ENCODE results near the gene RGS10.
"Not testable (repeated sequence)": the region's sequence is repeated elsewhere in the genome, so short reads cannot be mapped to it uniquely, and the experiment has no call there.

Gene RGS10

GRCh38 chr10:119542357-119542987 lies at the start of gene RGS10:
TSS of gene RGS10 (minus strand) at chr10:119542719. CDS start at chr10:119542638, 81 bp downstream.
- peaks cover 10 to 18% of the 10 kb centered on the region in 2 donors for H3K36me3 Mint-ChIP-seq
- no peaks in the 10 kb centered on the region for H3K9me3 Mint-ChIP-seq
- peak; percentile 65 for DNase-seq
- peaks cover 3 to 6% of the 10 kb centered on the region in 2 donors for H3K27me3 Mint-ChIP-seq
- H3K4me1 Mint-ChIP-seq, result peaks cover 43 to 55% of the 10 kb centered on the region in 2 donors
- ATAC-seq (replicated peaks), result peak; percentile 73 to 79
- peak within 1 kb of the TSS; percentile 91 for H3K27ac Mint-ChIP-seq
- peak within 1 kb of the TSS; percentile 88 to 90 for H3K4me3 Mint-ChIP-seq

GRCh38 chr10:119588071-119588470 lies 45.6 kb upstream of the RGS10 start:
- DNase-seq, result no peak
- H3K4me1 Mint-ChIP-seq, result peaks cover 11 to 23% of the 10 kb centered on the region in 2 donors
- no peak for ATAC-seq (replicated peaks)
- no peaks in the 10 kb centered on the region for H3K9me3 Mint-ChIP-seq
- H3K27me3 Mint-ChIP-seq, result no peaks in the 10 kb centered on the region
- no peak overlapping the region for H3K27ac Mint-ChIP-seq
- H3K36me3 Mint-ChIP-seq, result peaks cover 3 to 14% of the 10 kb centered on the region in 2 donors
- no peak overlapping the region for H3K4me3 Mint-ChIP-seq

GRCh38 chr10:119578355-119578754 lies 35.8 kb upstream of the RGS10 start:
- no peak overlapping the region for H3K4me3 Mint-ChIP-seq
- H3K27ac Mint-ChIP-seq, result no peak overlapping the region
- ATAC-seq (replicated peaks) (no peak), DNase-seq (no peak)
- H3K4me1 Mint-ChIP-seq, result peaks cover 6% of the 10 kb centered on the region in 2 donors
- no peaks in the 10 kb centered on the region for H3K9me3 Mint-ChIP-seq
- H3K27me3 Mint-ChIP-seq, result no peaks in the 10 kb centered on the region
- H3K36me3 Mint-ChIP-seq, result peaks cover 25 to 31% of the 10 kb centered on the region in 2 donors

- H3K27me3 Mint-ChIP-seq, result no peaks in the 10 kb centered on the region
- no peak for DNase-seq
- peak overlapping the region; percentile 31 for H3K27ac Mint-ChIP-seq
- no peak overlapping the region for H3K4me3 Mint-ChIP-seq
- H3K36me3 Mint-ChIP-seq, result peaks cover 23 to 29% of the 10 kb centered on the region in 2 donors
- ATAC-seq (replicated peaks), result no peak
- peaks cover 6% of the 10 kb centered on the region in 2 donors for H3K4me1 Mint-ChIP-seq
- no peaks in the 10 kb centered on the region for H3K9me3 Mint-ChIP-seq
Observed at GRCh38 chr10:119575991-119576390, 33.5 kb upstream of the RGS10 start.

- no peak overlapping the region for H3K4me3 Mint-ChIP-seq
- no peaks in the 10 kb centered on the region for H3K9me3 Mint-ChIP-seq
- DNase-seq, result no peak
- peaks cover 6% of the 10 kb centered on the region in 2 donors for H3K4me1 Mint-ChIP-seq
- no peaks in the 10 kb centered on the region for H3K27me3 Mint-ChIP-seq
- H3K27ac Mint-ChIP-seq, result no peak overlapping the region
- peaks cover 23 to 29% of the 10 kb centered on the region in 2 donors for H3K36me3 Mint-ChIP-seq
- ATAC-seq (replicated peaks), result no peak
Observed at GRCh38 chr10:119575506-119575905, 33.0 kb upstream of the RGS10 start.

GRCh38 chr10:119567978-119568377 lies 25.5 kb upstream of the RGS10 start:
- Mint-ChIP-seq H3K36me3 (peaks cover 0 to 4% of the 10 kb centered on the region in 2 donors), H3K27ac (peak overlapping the region; percentile 80), H3K4me1 (peaks cover 10 to 27% of the 10 kb centered on the region in 2 donors), H3K9me3 (no peaks in the 10 kb centered on the region), H3K4me3 (peak overlapping the region; percentile 28 to 29), H3K27me3 (no peaks in the 10 kb centered on the region)
- ATAC-seq (replicated peaks), result peak; percentile 42 to 46
- no peak for DNase-seq

GRCh38 chr10:119562097-119562496 lies 19.6 kb upstream of the RGS10 start:
- H3K9me3 Mint-ChIP-seq, result no peaks in the 10 kb centered on the region

GRCh38 chr10:119559511-119559910 lies 17.0 kb upstream of the RGS10 start:
- not testable (repeated sequence) for H3K27ac Mint-ChIP-seq; H3K36me3 Mint-ChIP-seq; H3K27me3 Mint-ChIP-seq; H3K4me1 Mint-ChIP-seq; H3K9me3 Mint-ChIP-seq; DNase-seq; H3K4me3 Mint-ChIP-seq; ATAC-seq (replicated peaks)

More at GRCh38 chr10:119562097-119562496, 19.6 kb upstream of the RGS10 start:
- Mint-ChIP-seq H3K36me3 (no peaks in the 10 kb centered on the region), H3K27me3 (peaks cover 0 to 3% of the 10 kb centered on the region in 2 donors), H3K27ac (no peak overlapping the region), H3K4me3 (no peak overlapping the region), H3K4me1 (peaks cover 4 to 15% of the 10 kb centered on the region in 2 donors)
- ATAC-seq (replicated peaks) (no peak), DNase-seq (no peak)

GRCh38 chr10:119556081-119556480 lies 13.6 kb upstream of the RGS10 start:
- not testable (repeated sequence) for DNase-seq; ATAC-seq (replicated peaks); H3K27me3 Mint-ChIP-seq; H3K27ac Mint-ChIP-seq; H3K4me3 Mint-ChIP-seq; H3K4me1 Mint-ChIP-seq; H3K36me3 Mint-ChIP-seq; H3K9me3 Mint-ChIP-seq

GRCh38 chr10:119555178-119555784 lies 12.8 kb upstream of the RGS10 start:
- no peaks in the 10 kb centered on the region for H3K4me1 Mint-ChIP-seq
- no peaks in the 10 kb centered on the region for H3K36me3 Mint-ChIP-seq
- no peak for DNase-seq
- H3K4me3 Mint-ChIP-seq, result no peak overlapping the region
- H3K27me3 Mint-ChIP-seq, result peaks cover 0 to 5% of the 10 kb centered on the region in 2 donors
- no peaks in the 10 kb centered on the region for H3K9me3 Mint-ChIP-seq
- H3K27ac Mint-ChIP-seq, result no peak overlapping the region
- ATAC-seq (replicated peaks), result no peak

GRCh38 chr10:119550827-119551226 lies 8.3 kb upstream of the RGS10 start:
- peaks cover 11 to 22% of the 10 kb centered on the region in 2 donors for H3K27me3 Mint-ChIP-seq
- no peak for ATAC-seq (replicated peaks)
- H3K4me3 Mint-ChIP-seq, result no peak overlapping the region
- DNase-seq, result no peak
- no peaks in the 10 kb centered on the region for H3K4me1 Mint-ChIP-seq
- H3K36me3 Mint-ChIP-seq, result no peaks in the 10 kb centered on the region
- no peak overlapping the region for H3K27ac Mint-ChIP-seq
- H3K9me3 Mint-ChIP-seq, result no peaks in the 10 kb centered on the region

- ATAC-seq (replicated peaks), result no peak
- H3K4me1 Mint-ChIP-seq, result no peaks in the 10 kb centered on the region
- H3K27ac Mint-ChIP-seq, result no peak overlapping the region
- no peak for DNase-seq
- peaks cover 13 to 22% of the 10 kb centered on the region in 2 donors for H3K27me3 Mint-ChIP-seq
- no peaks in the 10 kb centered on the region for H3K9me3 Mint-ChIP-seq
- no peak overlapping the region for H3K4me3 Mint-ChIP-seq
- no peaks in the 10 kb centered on the region for H3K36me3 Mint-ChIP-seq
Observed at GRCh38 chr10:119549247-119549999, 6.9 kb upstream of the RGS10 start.

- H3K9me3 Mint-ChIP-seq, result no peaks in the 10 kb centered on the region
Observed at GRCh38 chr10:119546009-119546408, 3.5 kb upstream of the RGS10 start.

GRCh38 chr10:119545310-119545709 lies 2.8 kb upstream of the RGS10 start:
- H3K4me1 Mint-ChIP-seq, result peaks cover 21 to 27% of the 10 kb centered on the region in 2 donors
- DNase-seq (no peak), ATAC-seq (replicated peaks) (no peak)
- no peak overlapping the region for H3K27ac Mint-ChIP-seq
- no peak overlapping the region for H3K4me3 Mint-ChIP-seq
- no peaks in the 10 kb centered on the region for H3K9me3 Mint-ChIP-seq
- H3K27me3 Mint-ChIP-seq, result peaks cover 13 to 17% of the 10 kb centered on the region in 2 donors
- H3K36me3 Mint-ChIP-seq, result peaks cover 0 to under 1% of the 10 kb centered on the region in 2 donors

More at GRCh38 chr10:119546009-119546408, 3.5 kb upstream of the RGS10 start:
- peaks cover 13 to 17% of the 10 kb centered on the region in 2 donors for H3K27me3 Mint-ChIP-seq
- H3K27ac Mint-ChIP-seq, result no peak overlapping the region
- ATAC-seq (replicated peaks) (no peak), DNase-seq (no peak)
- no peak overlapping the region for H3K4me3 Mint-ChIP-seq
- H3K4me1 Mint-ChIP-seq, result peaks cover 15 to 20% of the 10 kb centered on the region in 2 donors
- H3K36me3 Mint-ChIP-seq, result no peaks in the 10 kb centered on the region
